HepG2 (cell line): ENCODE measurements around the gene TKFC. TPM values are rescaled to one million over a fixed set of nuclear protein-coding genes. Genes with fewer than 3 reads are reported as not detected.

Experiments used
- AGO2 ChIP-seq: fragments of 200-400 bp; formaldehyde crosslinking; optimal IDR thresholded peaks from 2 replicates; pipeline ENCODE3; 2017; ENCODE audit warnings: mild to moderate bottlenecking, low read depth, low read length, moderate library complexity
- AHDC1 ChIP-seq: sonication (generic); formaldehyde crosslinking; IDR thresholded peaks from 2 replicates; pipeline ENCODE4 v1.5.1; 2020; ENCODE audit warnings: mild to moderate bottlenecking, missing genetic modification reagents, borderline replicate concordance
- ARHGAP35 ChIP-seq: sonication (generic); formaldehyde crosslinking; IDR thresholded peaks from 2 replicates; pipeline ENCODE4 v1.9.0; 2022; ENCODE audit warnings: mild to moderate bottlenecking, inconsistent platforms, moderate library complexity, missing genetic modification reagents, borderline replicate concordance
- CCDC6 ChIP-seq: sonication (generic); formaldehyde crosslinking; IDR thresholded peaks from 2 replicates; pipeline ENCODE4 v1.8.1; 2022; ENCODE audit warnings: mild to moderate bottlenecking, missing genetic modification reagents, moderate library complexity
- DNMT1 ChIP-seq: sonication (generic); formaldehyde crosslinking; IDR thresholded peaks from 2 replicates; pipeline ENCODE4 v1.5.1; 2020; ENCODE audit warnings: mild to moderate bottlenecking, missing genetic modification reagents
- STAT6 ChIP-seq: sonication (generic); formaldehyde crosslinking; IDR thresholded peaks from 2 replicates; pipeline ENCODE4 v1.4.0; 2020; ENCODE audit warnings: missing genetic modification reagents, mild to moderate bottlenecking, borderline replicate concordance
- TFAP4 ChIP-seq: sonication (generic); IDR thresholded peaks from 2 replicates; pipeline ENCODE4 v1.6.1; 2016; ENCODE audit warnings: low read depth, borderline replicate concordance
- XRCC5 ChIP-seq: fragments of 200-400 bp; formaldehyde crosslinking; optimal IDR thresholded peaks from 2 replicates; pipeline ENCODE3; 2017; ENCODE audit warnings: mild to moderate bottlenecking, low read length
- ZBTB4 ChIP-seq: sonication (generic); formaldehyde crosslinking; IDR thresholded peaks from 2 replicates; pipeline ENCODE4 v1.4.0; 2020; ENCODE audit warnings: missing genetic modification reagents, mild to moderate bottlenecking, borderline replicate concordance
- ZNF3 ChIP-seq: IDR thresholded peaks from 2 replicates; pipeline ENCODE4 v1.7.0; 2017; ENCODE audit warnings: inconsistent platforms
- ZNF563 ChIP-seq: sonication (generic); formaldehyde crosslinking; IDR thresholded peaks from 2 replicates; pipeline ENCODE4 v1.8.0; 2022; ENCODE audit warnings: mild to moderate bottlenecking, moderate library complexity, missing genetic modification reagents
- ZNF75D ChIP-seq: sonication (generic); formaldehyde crosslinking; IDR thresholded peaks from 2 replicates; pipeline ENCODE4 v1.8.1; 2023; ENCODE audit warnings: missing genetic modification reagents, mild to moderate bottlenecking, borderline replicate concordance
- polyA plus RNA-seq, 8 experiments: library from polyadenylated mRNA; depleted of rRNA in 3 of 8; stranded (reverse) in 7 of 8; unstranded in 1 of 8; fragments of >200 nt; fragmentation: Illumina TruSeq in 4 of 8; extraction: Trizol in 4 of 8; gene quantifications; 2 replicates each; pipeline versions ENCODE4 v1.2.1 to v1.2.3, GENCODE V29; 2011 to 2016; ENCODE audit warnings: low read depth in 4 of 8, missing spikeins in 1 of 8, mixed read lengths in 1 of 8; ENCODE audit not compliant: insufficient read depth in 1 of 8
- total RNA-seq, 5 experiments: library from RNA; depleted of rRNA; stranded (reverse); fragments of >200 nt; fragmentation: Illumina TruSeq; extraction: Trizol; gene quantifications; 2 replicates each; pipeline ENCODE4 v1.2.3, GENCODE V29; 2016; ENCODE audit warnings: low read depth in 1 of 5

TKFC gene
- total and polyA plus RNA-seq, 2 of the 13 experiments (the other 11 are each of a cell fraction or from before 2014, with no cell fraction given): 147 to 197 TPM

- TF ChIP-seq ZBTB4 (no peak), XRCC5 (peak; percentile 73), AHDC1 (CRISPR knock-in tag) (no peak; the same call in 1 of the 2 replicates), ZNF563 (CRISPR knock-in tag) (no peak), ARHGAP35 (CRISPR knock-in tag) (no peak), ZNF3 (CRISPR knock-in tag) (peak; percentile 46; the same call in 1 of the 2 replicates), CCDC6 (CRISPR knock-in tag) (no peak), ZNF75D (CRISPR knock-in tag) (no peak), TFAP4 (peak; percentile 94), DNMT1 (no peak), STAT6 (no peak), AGO2 (no peak)
These were observed 34.3 kb upstream of the TKFC start (continued) for GRCh38 chr11:61298663-61299244.
